GM21619 (cell line): Measurements from ENCODE around the gene MYBPH.

ENCODE experiments used
- ATAC-seq: cut with Tn5 transposase; IDR thresholded peaks from one replicate; pipeline ENCODE4 v1.9.1; 2021; ENCODE audit not compliant: unreplicated experiment

MYBPH gene

GRCh38 chr1:203131548-203132200, 44.0 kb downstream of the MYBPH start:
- no peak for ATAC-seq

GRCh38 chr1:203130358-203130985, 45.2 kb downstream of the MYBPH start:
- no peak for ATAC-seq

GRCh38 chr1:203129501-203130231, 46.0 kb downstream of the MYBPH start:
- ATAC-seq: no peak

DNA sequence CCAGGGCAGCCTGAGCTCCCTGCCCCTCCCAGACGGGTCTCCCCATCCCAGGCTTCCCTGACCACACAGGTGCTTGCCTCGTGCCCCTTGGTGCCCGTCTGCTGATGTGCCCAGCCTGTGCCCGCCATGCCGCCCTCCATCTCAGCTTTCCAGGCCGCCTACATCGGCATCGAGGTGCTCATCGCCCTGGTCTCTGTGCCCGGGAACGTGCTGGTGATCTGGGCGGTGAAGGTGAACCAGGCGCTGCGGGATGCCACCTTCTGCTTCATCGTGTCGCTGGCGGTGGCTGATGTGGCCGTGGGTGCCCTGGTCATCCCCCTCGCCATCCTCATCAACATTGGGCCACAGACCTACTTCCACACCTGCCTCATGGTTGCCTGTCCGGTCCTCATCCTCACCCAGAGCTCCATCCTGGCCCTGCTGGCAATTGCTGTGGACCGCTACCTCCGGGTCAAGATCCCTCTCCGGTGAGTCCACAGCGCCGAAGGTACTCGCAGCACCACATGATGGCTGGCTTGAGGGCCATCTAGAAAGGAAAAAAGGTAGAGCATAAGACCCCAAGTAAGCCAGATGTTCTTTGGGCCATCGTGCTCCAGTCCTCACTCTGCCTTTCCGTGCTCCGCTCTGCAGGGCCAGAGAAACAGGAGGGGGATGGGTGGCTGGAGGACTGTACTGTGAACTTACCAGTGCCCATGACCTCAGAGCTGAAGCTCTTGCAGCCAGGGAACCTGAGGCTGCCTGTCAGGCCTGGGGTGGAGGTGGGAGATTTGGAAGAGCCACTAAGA, 46.7 kb downstream of the MYBPH start:
- no peak for ATAC-seq

- no peak for ATAC-seq
These were observed 47.3 kb downstream of the MYBPH start for GRCh38 chr1:203128431-203128715.

- ATAC-seq: no peak
These were observed 47.8 kb downstream of the MYBPH start, which contains the start of gene ADORA1 for GRCh38 chr1:203127666-203128430. ADORA1 (plus strand) TSS chr1:203127726; CDS start chr1:203128842, 1,116 bp downstream.

- ATAC-seq: no peak
These were observed 48.6 kb downstream of the MYBPH start for GRCh38 chr1:203126866-203127665.

GRCh38 chr1:203126151-203126865, 49.3 kb downstream of the MYBPH start:
- no peak for ATAC-seq

DNA sequence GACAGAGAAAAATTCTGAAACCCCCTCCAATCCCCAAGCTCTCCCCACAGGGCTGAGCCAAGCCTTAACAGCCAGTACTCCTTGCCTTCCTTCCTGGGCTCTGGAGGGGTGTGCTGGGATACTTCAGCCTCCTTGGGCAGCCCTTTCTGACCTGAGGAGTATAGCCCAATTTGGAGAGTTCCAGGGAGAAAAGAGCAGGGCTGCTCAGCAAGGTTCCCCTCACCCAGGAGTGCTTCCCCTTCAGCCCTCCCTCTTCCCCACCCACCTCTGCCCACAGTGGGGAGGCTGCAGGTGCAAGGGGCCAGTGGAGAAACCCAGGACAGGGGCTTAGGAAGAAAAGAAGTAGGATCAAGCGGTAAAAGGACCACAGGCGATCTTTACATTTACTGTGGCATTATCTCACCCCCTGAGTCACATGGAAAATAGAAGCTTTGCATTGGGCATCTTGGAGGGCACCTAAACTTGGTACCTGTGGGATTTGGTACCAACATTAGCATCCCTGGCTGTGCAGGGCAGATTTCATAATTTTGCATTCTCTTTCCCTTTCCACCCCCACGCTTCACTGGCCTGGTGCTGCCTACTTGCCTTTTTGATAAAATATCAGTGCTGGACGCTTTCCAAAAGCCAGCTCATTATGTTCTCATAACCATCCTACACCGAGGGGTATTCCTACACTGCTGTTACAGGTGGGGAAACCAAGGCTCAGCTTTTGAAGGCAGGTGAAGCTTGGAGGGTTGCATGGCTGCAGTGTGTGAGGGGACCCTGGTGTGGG, 50.9 kb downstream of the MYBPH start:
- ATAC-seq: no peak

DNA sequence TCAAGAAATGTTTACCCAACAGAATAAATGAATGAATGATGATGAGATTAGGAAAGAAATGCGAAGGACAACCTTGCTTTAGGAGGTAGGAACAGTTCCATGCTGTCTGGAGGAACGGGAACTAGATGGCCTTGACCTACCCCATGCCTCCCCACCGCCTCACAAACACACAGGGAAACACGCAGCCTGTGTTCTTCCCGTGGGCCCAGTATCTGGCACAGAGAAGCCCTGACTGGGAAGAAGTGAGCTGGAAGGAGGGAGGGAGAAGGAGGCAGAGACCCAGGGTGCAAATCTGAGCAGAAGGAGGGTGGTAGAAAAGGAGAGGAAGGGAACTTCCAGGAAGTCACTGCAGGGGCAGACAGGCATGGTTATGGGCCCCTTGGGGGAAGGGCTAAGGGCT, 51.6 kb downstream of the MYBPH start:
- no peak for ATAC-seq

DNA sequence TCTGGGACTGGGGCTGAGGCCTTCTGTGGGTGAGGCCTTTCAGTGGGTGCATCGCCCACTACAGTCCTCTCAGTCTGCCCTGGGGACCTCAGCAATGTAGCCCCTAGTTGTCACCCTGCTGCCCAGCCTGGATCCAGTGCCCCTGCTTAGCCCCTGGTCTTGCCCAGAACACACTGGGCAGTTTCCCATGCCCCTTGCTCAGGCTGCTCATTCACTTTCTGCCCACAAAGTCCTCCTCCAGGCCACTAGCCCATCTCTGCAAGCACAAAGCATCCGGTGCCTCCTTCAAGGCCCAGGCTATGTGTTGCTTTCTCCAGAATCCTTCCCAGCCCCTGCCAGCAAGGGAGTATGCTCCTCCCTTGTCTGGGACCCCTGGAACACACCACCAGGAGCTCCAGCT, 53.5 kb downstream of the MYBPH start:
- no peak for ATAC-seq

DNA sequence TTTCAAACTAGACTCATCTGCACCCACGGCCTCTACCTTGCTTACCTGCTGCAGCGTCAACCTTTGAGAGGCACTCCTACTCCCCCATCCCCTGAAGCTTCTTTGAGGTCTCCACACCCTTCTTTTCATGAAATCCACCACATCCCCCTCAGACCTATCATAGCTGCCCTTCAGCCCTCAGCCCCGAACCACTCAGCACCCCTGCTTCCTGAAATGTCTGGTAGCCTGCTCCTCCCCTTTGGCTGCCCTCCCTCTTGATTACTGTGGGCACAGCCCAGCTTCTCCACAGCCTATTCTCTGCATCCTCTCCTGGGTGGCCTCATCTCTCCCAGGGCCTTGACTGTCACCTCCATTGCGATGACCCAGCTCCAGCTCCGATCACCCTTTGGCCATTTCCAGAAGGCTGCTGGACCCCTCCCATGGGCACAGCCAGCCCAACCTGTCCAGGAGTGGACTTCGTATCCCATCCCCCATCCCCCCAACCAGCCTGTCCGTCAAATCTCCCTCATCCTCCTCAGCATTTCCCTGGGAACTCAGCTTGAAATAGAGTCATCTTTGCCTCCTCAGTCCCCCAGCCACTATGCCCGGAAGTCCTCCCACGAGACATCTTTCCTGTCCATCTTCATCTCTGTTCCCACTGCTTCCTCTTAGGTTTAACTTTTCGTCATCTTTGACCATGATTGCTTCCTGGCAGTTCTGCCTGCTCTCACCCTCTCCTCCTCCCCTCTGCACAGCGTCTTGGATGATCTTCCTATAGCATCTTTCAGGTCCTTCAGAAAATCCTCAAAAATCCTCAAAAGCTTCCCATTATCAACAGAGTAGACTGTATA, 54.2 kb downstream of the MYBPH start:
- no peak for ATAC-seq

DNA sequence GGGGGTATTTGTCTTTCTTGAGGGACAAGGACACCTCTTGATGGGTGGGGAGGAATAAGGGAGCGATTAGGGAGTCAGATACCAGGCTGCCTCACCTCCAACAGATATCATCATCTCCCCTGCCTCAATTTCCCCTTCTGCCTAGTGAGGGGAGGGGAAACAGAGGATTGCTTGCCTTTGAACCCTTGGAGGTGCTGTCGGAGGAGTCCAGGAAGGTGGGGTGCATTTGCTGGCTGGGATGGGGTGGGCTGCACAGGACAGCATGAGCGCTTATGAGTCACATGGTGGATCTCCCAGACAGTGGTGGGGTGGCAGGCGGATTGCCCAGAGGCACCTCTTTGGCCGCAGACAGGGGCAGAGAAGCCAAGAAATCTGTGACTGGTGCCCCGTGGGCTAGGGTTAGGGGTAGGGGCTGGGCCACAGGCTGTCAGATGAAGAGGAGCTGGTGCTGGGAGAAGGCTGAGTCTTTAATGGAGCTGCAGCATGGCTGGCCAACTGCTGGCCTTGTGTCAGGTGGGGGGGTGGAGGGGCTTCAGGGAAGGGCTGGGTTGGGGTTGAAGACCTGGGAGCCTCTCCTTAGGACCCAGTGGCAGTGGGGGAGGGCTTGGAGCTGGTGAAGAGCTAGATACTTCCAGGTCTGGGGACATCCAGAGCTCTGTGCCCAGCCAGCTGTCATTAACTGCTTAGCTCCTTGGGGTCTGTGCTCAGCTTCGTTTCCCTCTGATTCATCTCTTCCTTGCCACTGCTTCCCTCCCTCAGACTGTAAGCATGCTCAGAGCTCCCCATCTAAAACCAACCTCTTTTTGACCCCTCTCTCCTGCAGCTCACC, 55.1 kb downstream of the MYBPH start:
- no peak for ATAC-seq
